H1 (cell line): Measurements from ENCODE around the gene IL12RB2. TPM values are rescaled to one million over a fixed set of nuclear protein-coding genes. Genes with fewer than 3 reads are reported as not detected.

Experiments used
- CTCF ChIA-PET: fragments of 300-600 bp; sonication (Branson Sonifier 250); formaldehyde crosslinking; loops from one replicate; lab custom pipeline; 2021; ENCODE audit not compliant: partially characterized antibody; lab: Charles Lee
- POLR2A ChIA-PET: fragments of 300-600 bp; sonication (Branson Sonifier 250); formaldehyde crosslinking; loops from one replicate; lab custom pipeline; 2021; ENCODE audit warnings: inconsistent platforms; ENCODE audit not compliant: partially characterized antibody; lab: Charles Lee
- DNase-seq, 2 experiments: peaks; one replicate each; pipeline versions ENCODE4 v3.0.0 to v3.0.0-alpha.2; 2010 to 2022; ENCODE audit warnings: low spot score in 2 of 2, low read depth in 1 of 2, mixed read lengths in 1 of 2
- FAIRE-seq: peaks from 2 replicates; lab custom pipeline; 2011; peaks lifted over from hg19 to GRCh38; lab: Jason Lieb, UNC
- H2AFZ ChIP-seq: 2 replicates; pipeline ENCODE4 v1.8.1; 2012; ENCODE audit warnings: low read length, inconsistent platforms
- H2AK5ac ChIP-seq: 2 replicates; pipeline ENCODE4 v1.6.1; 2013; ENCODE audit warnings: low read depth, low read length
- H2BK120ac ChIP-seq: replicated peaks from 2 replicates; pipeline ENCODE3; 2013; ENCODE audit warnings: low read depth, low read length, inconsistent platforms
- H2BK12ac ChIP-seq: 2 replicates; pipeline ENCODE4 v1.6.1; 2013; ENCODE audit warnings: low read depth, low read length
- H2BK15ac ChIP-seq: 2 replicates; pipeline ENCODE4 v1.6.1; 2013; ENCODE audit warnings: low read length
- H2BK20ac ChIP-seq: 2 replicates; pipeline ENCODE4 v1.6.1; 2013; ENCODE audit warnings: low read length
- H2BK5ac ChIP-seq: 2 replicates; pipeline ENCODE4 v1.6.1; 2013; ENCODE audit warnings: low read depth, low read length
- H3K14ac ChIP-seq: 2 replicates; pipeline ENCODE4 v1.6.1; 2013; ENCODE audit warnings: inconsistent platforms; ENCODE audit not compliant: insufficient read length
- H3K18ac ChIP-seq: 2 replicates; pipeline ENCODE4 v1.6.1; 2013; ENCODE audit warnings: low read length; ENCODE audit errors: extremely low read depth
- H3K23ac ChIP-seq: 2 replicates; pipeline ENCODE4 v1.6.1; 2013; ENCODE audit warnings: inconsistent platforms; ENCODE audit not compliant: insufficient read length
- H3K23me2 ChIP-seq: 2 replicates; pipeline ENCODE4 v1.6.1; 2013; ENCODE audit warnings: low read depth, low read length
- H3K27ac ChIP-seq: 2 replicates; pipeline ENCODE4 v1.6.1; 2011; ENCODE audit warnings: low read depth, low read length, inconsistent platforms
- H3K27me3 ChIP-seq, 4 experiments: replicated peaks in 1 of 4; 1 replicate in 1 of 4; 2 replicates in 3 of 4; pipeline versions ENCODE4 v1.6.1 to v1.8.1; 2011 to 2013; ENCODE audit warnings: low read length in 3 of 4, mild to moderate bottlenecking in 3 of 4, inconsistent platforms in 2 of 4, mixed read lengths in 2 of 4, moderate library complexity in 1 of 4; ENCODE audit not compliant: control insufficient read depth in 3 of 4, insufficient read depth in 3 of 4; ENCODE audit errors: extremely low read depth in 1 of 4
- H3K36me3 ChIP-seq, 4 experiments: 2 replicates each; pipeline versions ENCODE4 v1.6.1 to v1.8.1; 2011 to 2013; ENCODE audit warnings: mild to moderate bottlenecking in 4 of 4, low read length in 3 of 4, moderate library complexity in 2 of 4, control low read depth in 1 of 4, inconsistent platforms in 1 of 4; ENCODE audit not compliant: insufficient read depth in 4 of 4, control insufficient read depth in 2 of 4
- H3K4ac ChIP-seq: replicated peaks from 2 replicates; pipeline ENCODE3; 2013; ENCODE audit warnings: low read length, low read depth, mixed read lengths, inconsistent platforms; ENCODE audit not compliant: insufficient read length
- H3K4me1 ChIP-seq, 4 experiments: replicated peaks in 1 of 4; 1 replicate in 1 of 4; 2 replicates in 3 of 4; pipeline versions ENCODE4 v1.6.1 to v1.8.1; 2011 to 2013; ENCODE audit warnings: low read length in 3 of 4, inconsistent platforms in 2 of 4, mixed read lengths in 1 of 4; ENCODE audit not compliant: insufficient read depth in 4 of 4, control insufficient read depth in 3 of 4
- H3K4me2 ChIP-seq, 2 experiments: 2 replicates each; pipeline versions ENCODE4 v1.6.1 to v1.8.1; 2011 to 2013; ENCODE audit warnings: low read depth in 2 of 2, low read length in 2 of 2, control low read depth in 1 of 2, inconsistent platforms in 1 of 2, mild to moderate bottlenecking in 1 of 2; ENCODE audit not compliant: insufficient read depth in 1 of 2
- H3K4me3 ChIP-seq, 4 experiments: fragments of 200-600, 300-600 bp in 1 of 4; sonication (generic), shearing (Covaris generic), sonication (Bioruptor Twin) in 1 of 4; 2 replicates each; pipeline versions ENCODE4 v1.5.1 to v1.8.1; 2011 to 2016; ENCODE audit warnings: low read length in 4 of 4, low read depth in 3 of 4, control low read depth in 2 of 4, inconsistent platforms in 2 of 4, mild to moderate bottlenecking in 2 of 4, mixed read lengths in 1 of 4, moderate library complexity in 1 of 4; ENCODE audit not compliant: insufficient read depth in 2 of 4; ENCODE audit errors: extremely low read depth in 1 of 4
- H3K56ac ChIP-seq: replicated peaks from 2 replicates; pipeline ENCODE3; 2013; ENCODE audit warnings: low read depth, mild to moderate bottlenecking, mixed read lengths, low read length, inconsistent platforms; ENCODE audit not compliant: insufficient read length
- H3K79me1 ChIP-seq: 2 replicates; pipeline ENCODE4 v1.6.1; 2013; ENCODE audit warnings: low read depth, low read length, control low read depth
- H3K79me2 ChIP-seq, 2 experiments: 2 replicates each; pipeline versions ENCODE4 v1.6.1 to v1.8.1; 2012 to 2013; ENCODE audit warnings: low read length in 2 of 2, mild to moderate bottlenecking in 2 of 2, inconsistent platforms in 1 of 2; ENCODE audit not compliant: insufficient read depth in 2 of 2, control insufficient read depth in 1 of 2
- H3K9ac ChIP-seq, 4 experiments: replicated peaks in 1 of 4; 1 replicate in 1 of 4; 2 replicates in 3 of 4; pipeline versions ENCODE4 v1.6.1 to v1.8.1; 2011 to 2013; ENCODE audit warnings: low read depth in 3 of 4, low read length in 3 of 4, control low read depth in 2 of 4, mild to moderate bottlenecking in 2 of 4, moderate library complexity in 2 of 4, inconsistent platforms in 1 of 4; ENCODE audit errors: extremely low read depth in 1 of 4
- H3K9me3 ChIP-seq, 2 experiments: 2 replicates each; pipeline versions ENCODE4 v1.6.1 to v1.8.1; 2012 to 2013; ENCODE audit warnings: mild to moderate bottlenecking in 2 of 2, moderate library complexity in 2 of 2, control low read depth in 1 of 2, inconsistent platforms in 1 of 2, low read depth in 1 of 2, low read length in 1 of 2, mixed read lengths in 1 of 2; ENCODE audit not compliant: insufficient read depth in 2 of 2
- H4K20me1 ChIP-seq, 2 experiments: replicated peaks in 1 of 2; 2 replicates each; pipeline versions ENCODE3 to v1.8.1; 2011 to 2013; ENCODE audit warnings: inconsistent platforms in 2 of 2, low read length in 2 of 2, mild to moderate bottlenecking in 1 of 2; ENCODE audit not compliant: insufficient read depth in 2 of 2, control insufficient read depth in 1 of 2
- H4K5ac ChIP-seq: 2 replicates; pipeline ENCODE4 v1.6.1; 2013; ENCODE audit warnings: low read length, low read depth, mixed read lengths, inconsistent platforms; ENCODE audit not compliant: insufficient read length
- H4K8ac ChIP-seq: 2 replicates; pipeline ENCODE4 v1.8.0; 2013; ENCODE audit warnings: mild to moderate bottlenecking, moderate library complexity, low read length, inconsistent platforms; ENCODE audit not compliant: insufficient read depth; ENCODE audit errors: extremely low read depth
- H4K91ac ChIP-seq: replicated peaks from 2 replicates; pipeline ENCODE3; 2013; ENCODE audit warnings: low read length, mixed read lengths, inconsistent platforms; ENCODE audit not compliant: insufficient read length
- BRCA1 ChIP-seq: IDR thresholded peaks from 2 replicates; pipeline ENCODE4 v1.6.1; 2012; ENCODE audit warnings: low read depth, low read length, improper control_type of control experiment
- CBX5 ChIP-seq: fragments of 300-800, 300-1000 bp; sonication (generic); IDR thresholded peaks from 2 replicates; pipeline ENCODE4 v1.7.1; 2016; ENCODE audit warnings: antibody characterized with exemption, low read length, low read depth
- EZH2 ChIP-seq: fragments of 200-600 bp; sonication (generic); IDR thresholded peaks from 2 replicates; pipeline ENCODE4 v1.7.1; 2012; ENCODE audit warnings: low read depth, mild to moderate bottlenecking, moderate library complexity, low read length, inconsistent platforms; ENCODE audit not compliant: severe bottlenecking
- JUN ChIP-seq: IDR thresholded peaks from 2 replicates; pipeline ENCODE4 v1.6.1; 2011; ENCODE audit warnings: low read depth, mild to moderate bottlenecking, improper control_type of control experiment, low read length
- NRF1 ChIP-seq: IDR thresholded peaks from 2 replicates; pipeline ENCODE4 v1.6.1; 2011; ENCODE audit warnings: mild to moderate bottlenecking, low read depth, low read length, improper control_type of control experiment
- PHF8 ChIP-seq: fragments of 200-600 bp; sonication (generic); conservative IDR thresholded peaks from 2 replicates; pipeline ENCODE4 v1.7.1; 2012; ENCODE audit warnings: low read depth, mild to moderate bottlenecking, inconsistent platforms, low read length, moderate library complexity
- SIX5 ChIP-seq: IDR thresholded peaks from 2 replicates; pipeline ENCODE4 v1.6.1; 2011; ENCODE audit warnings: mild to moderate bottlenecking, low read depth, low read length
- TAF1 ChIP-seq: IDR thresholded peaks from 2 replicates; pipeline ENCODE4 v1.6.1; 2011; ENCODE audit warnings: mild to moderate bottlenecking, low read depth, low read length
- WGBS, 2 experiments: shearing (Covaris generic) in 1 of 2; methylation state at CpG; one replicate each; pipeline versions ENCODE4 v1.1.6 to v1.1.7; 2013 to 2015; ENCODE audit warnings: low lambda C conversion rate in 2 of 2, mixed read lengths in 2 of 2, inconsistent platforms in 1 of 2, low coverage in 1 of 2, missing lambda C conversion rate in 1 of 2; ENCODE audit not compliant: insufficient replicate concordance in 2 of 2, insufficient coverage in 1 of 2, insufficient read length in 1 of 2; ENCODE audit errors: extremely low coverage in 1 of 2, missing lambda C conversion rate in 1 of 2; 5-methylcytosine and 5-hydroxymethylcytosine counted together
- long read RNA-seq, 2 experiments: library from RNA in 1 of 2; library from capped mRNA in 1 of 2; stranded (forward); transcript quantifications; one replicate each; pipeline ENCODE4 v2.0.0, GENCODE V29; 2021; ENCODE audit warnings: inconsistent platforms in 1 of 2
- polyA minus RNA-seq, 3 experiments: library from RNA; depleted of rRNA, polyadenylated mRNA; stranded (reverse); fragments of >200 nt; gene quantifications; 1 replicate in 2 of 3; 2 replicates in 1 of 3; pipeline ENCODE4 v1.2.3, GENCODE V29; 2011
- polyA plus RNA-seq, 7 experiments: library from polyadenylated mRNA; depleted of rRNA in 3 of 7; stranded (reverse) in 5 of 7; unstranded in 2 of 7; fragments of >200 nt in 5 of 7; fragments of 200-250 nt in 2 of 7; gene quantifications; 1 replicate in 5 of 7; 2 replicates in 1 of 7; 4 replicates in 1 of 7; pipeline versions ENCODE4 v1.2.1 to v1.2.3, GENCODE V29; 2011 to 2013; ENCODE audit warnings: missing spikeins in 2 of 7, mixed read lengths in 2 of 7
- total RNA-seq: library from RNA; stranded (reverse); fragmentation: NEBNext Ultra II Directional; extraction: Animal tissue kit (Norgen Biotek cat#: 25700); gene quantifications from 2 replicates; pipeline ENCODE4 v1.2.1, GENCODE V29; 2021

IL12RB2 gene
- total RNA-seq (0.88 and 1.4 TPM in 2 replicates), polyA plus RNA-seq (2011; rRNA removed) (0.71 and 1.4 TPM in 2 replicates), polyA minus RNA-seq (2011; rRNA and poly(A)+ RNA removed) (2.5 and 4.8 TPM in 2 replicates)
- 1.1 TPM for polyA plus RNA-seq (2011; cell fraction: cytosol; rRNA removed)
- polyA plus RNA-seq (2011; cell fraction: nucleus; rRNA removed) = 1.1 TPM
- polyA plus RNA-seq (2012, experiment 1 of 2) = 0.79 to 2.2 TPM (median 1.3 TPM) in 4 replicates
- 0.28 TPM for polyA plus RNA-seq (2012, experiment 2 of 2)
- 0.91 TPM for polyA plus RNA-seq (2013, experiment 1 of 2)
- 0.96 TPM for polyA plus RNA-seq (2013, experiment 2 of 2)
- 0.88 TPM for polyA minus RNA-seq (2011; cell fraction: cytosol; rRNA and poly(A)+ RNA removed)
- polyA minus RNA-seq (2011; cell fraction: nucleus; rRNA and poly(A)+ RNA removed) = 4.0 TPM
- long read RNA-seq, experiment 1, partial matches to known transcripts = 1 of 2 reads
- long read RNA-seq, experiment 1, other reads (novel, unspliced or antisense) = 1 of 2 reads
- long read RNA-seq, experiment 2 = 0 reads

- Histone ChIP-seq H3K36me3 (no peaks in the 10 kb centered on the region), H3K4me1 (peaks cover 0 to 2% (median 0%) of the 10 kb centered on the region in 4 experiments; a peak in 1 of 7 replicates), H3K23me2 (peaks cover 3% of the 10 kb centered on the region), H2BK20ac (no peak within 1 kb of the TSS), H4K8ac (peak within 1 kb of the TSS; percentile 2), H3K27me3 (peaks cover 1 to 23% (median 18%) of the 10 kb centered on the region in 4 experiments), H3K4me3 (peak within 1 kb of the TSS; percentile 44 to 64 (median 56)), H2BK5ac (no peak within 1 kb of the TSS), H2AK5ac (no peak within 1 kb of the TSS), H3K18ac (no peak within 1 kb of the TSS; the same call in none of the 2 replicates), H3K9me3 (no peaks in the 10 kb centered on the region), H3K79me1 (no peaks in the 10 kb centered on the region), H3K4me2 (peak within 1 kb of the TSS; percentile 83 to 92), H3K79me2 (no peaks in the 10 kb centered on the region), H2AFZ (peak within 1 kb of the TSS; percentile 96; the same call in 1 of the 2 replicates), H3K56ac (no peak within 1 kb of the TSS), H4K5ac (no peak within 1 kb of the TSS), H3K23ac (peak within 1 kb of the TSS; percentile 87), H2BK120ac (peak within 1 kb of the TSS; percentile 38), H3K9ac (peak within 1 kb of the TSS in 2 of 4 experiments; percentile 23 to 58; a peak in 4 of 7 replicates), H2BK15ac (no peak within 1 kb of the TSS), H4K20me1 (no peaks in the 10 kb centered on the region), H3K27ac (no peak within 1 kb of the TSS), H3K4ac (no peak within 1 kb of the TSS), H2BK12ac (peak within 1 kb of the TSS; percentile 34; the same call in 1 of the 2 replicates), H3K14ac (peak within 1 kb of the TSS; percentile 42), H4K91ac (no peak within 1 kb of the TSS)
- WGBS, 2 experiments = 5% methylated on average over 43 of the region's 75 CpGs; no CpG with 5 or more reads in 1 of the 2 experiments
- ChIA-PET CTCF (interaction anchor here (0.8 kb wide), 1 partner anchor 11 kb away, joined by 4 read pairs; no protein-coding TSS in a partner anchor), POLR2A (interaction anchor here (0.9 to 1.5 kb wide), 3 partner anchors 9 to 377 kb away, joined by 3 read pairs; no protein-coding TSS in a partner anchor)
- FAIRE-seq (no peak), DNase-seq (peak in 1 of 2 experiments; percentile 61)
- TF ChIP-seq NRF1 (no peak), PHF8 (0 out of 2 replicates have a peak, but pooled peaks have one; percentile 22), CBX5 (no peak), BRCA1 (no peak), JUN (no peak), SIX5 (no peak), TAF1 (peak; percentile 46; the same call in 1 of the 2 replicates), EZH2 (peak; percentile 54)
Measured at GRCh38 chr1:67307251-67308060, at the start of gene IL12RB2. TSS of gene IL12RB2 (plus strand) at chr1:67307873. CDS start at chr1:67320369, 12,496 bp downstream.
